ENCODE results near the gene DTNA.
"Not testable (repeated sequence)": the region's sequence is repeated elsewhere in the genome, so short reads cannot be mapped to it uniquely, and the experiment has no call there.

GRCh38 chr18:34734526-34734925, 24.4 kb downstream of the DTNA start:
- TF ChIP-seq POLR2A (IDR thresholded peaks at IDR 0.05; ENCODE audit: low read length); GATA1 (IDR thresholded peaks at IDR 0.05; ENCODE audit: low read depth, low read length): not testable (repeated sequence)

Measured in erythroblast (primary cell).